HG02610 (cell line): ENCODE data around the gene ACSS1.
"Not testable (repeated sequence)": the region's sequence is repeated elsewhere in the genome, so short reads cannot be mapped to it uniquely, and the experiment has no call there.

Experiments used
- ATAC-seq: cut with Tn5 transposase; IDR thresholded peaks from one replicate; pipeline ENCODE4 v1.9.1; 2021; ENCODE audit warnings: mild to moderate bottlenecking, moderate library complexity; ENCODE audit not compliant: unreplicated experiment

Gene ACSS1

GRCh38 chr20:25015986-25016385 lies 42.0 kb downstream of the ACSS1 start:
- ATAC-seq, result no peak

GRCh38 chr20:25014816-25015215 lies 43.1 kb downstream of the ACSS1 start:
- no peak for ATAC-seq

GRCh38 chr20:25013478-25014380 lies 44.2 kb downstream of the ACSS1 start:
- ATAC-seq, result no peak

DNA sequence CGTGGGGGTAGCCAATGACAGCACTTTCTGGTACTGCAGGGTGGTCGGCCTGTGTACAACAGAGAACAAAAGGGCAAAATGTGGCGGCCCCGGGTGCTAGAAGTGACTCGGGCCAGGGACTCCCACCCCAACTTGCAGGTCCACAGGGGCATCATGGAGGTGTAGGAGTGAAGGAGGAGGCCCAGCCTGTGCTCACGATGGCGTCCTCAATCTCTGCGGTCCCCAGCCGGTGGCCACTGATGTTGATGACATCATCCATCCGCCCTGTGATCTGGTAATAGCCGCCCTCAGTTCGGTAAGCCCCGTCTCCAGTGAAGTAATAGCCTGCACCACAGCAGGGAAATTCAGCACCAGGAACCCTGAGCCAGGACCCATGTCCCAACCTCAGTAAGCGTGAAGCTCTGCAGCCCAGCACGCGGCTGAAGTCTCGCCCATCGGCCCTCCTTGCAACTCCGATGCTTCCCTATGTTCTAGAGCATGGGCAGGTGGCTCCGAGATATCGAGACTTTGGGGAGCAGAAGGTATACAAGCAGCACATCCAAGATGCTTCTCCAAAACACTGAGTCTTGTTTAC lies 45.2 kb downstream of the ACSS1 start:
- ATAC-seq, result no peak

- no peak for ATAC-seq
Observed at GRCh38 chr20:25011831-25012241, 46.1 kb downstream of the ACSS1 start.

DNA sequence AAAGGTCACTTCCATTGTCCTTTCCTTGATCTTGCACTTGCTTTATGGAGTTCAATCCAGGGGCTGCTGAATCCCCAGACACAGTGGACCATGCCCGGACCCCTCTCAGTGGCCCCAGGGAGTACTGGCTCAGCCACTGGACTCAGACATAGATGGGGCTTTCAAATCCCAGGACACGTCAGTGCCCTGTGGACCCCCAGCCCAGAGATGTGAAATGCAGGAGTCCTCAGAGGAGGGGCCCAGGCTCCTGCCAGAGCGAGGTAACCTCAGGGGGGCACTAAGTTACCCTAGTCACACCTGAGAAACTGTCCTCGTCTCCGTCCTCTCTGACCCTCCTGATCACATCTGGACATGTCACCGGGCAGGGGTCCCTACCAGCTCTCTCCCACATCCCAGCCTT lies 46.7 kb downstream of the ACSS1 start:
- no peak for ATAC-seq

DNA sequence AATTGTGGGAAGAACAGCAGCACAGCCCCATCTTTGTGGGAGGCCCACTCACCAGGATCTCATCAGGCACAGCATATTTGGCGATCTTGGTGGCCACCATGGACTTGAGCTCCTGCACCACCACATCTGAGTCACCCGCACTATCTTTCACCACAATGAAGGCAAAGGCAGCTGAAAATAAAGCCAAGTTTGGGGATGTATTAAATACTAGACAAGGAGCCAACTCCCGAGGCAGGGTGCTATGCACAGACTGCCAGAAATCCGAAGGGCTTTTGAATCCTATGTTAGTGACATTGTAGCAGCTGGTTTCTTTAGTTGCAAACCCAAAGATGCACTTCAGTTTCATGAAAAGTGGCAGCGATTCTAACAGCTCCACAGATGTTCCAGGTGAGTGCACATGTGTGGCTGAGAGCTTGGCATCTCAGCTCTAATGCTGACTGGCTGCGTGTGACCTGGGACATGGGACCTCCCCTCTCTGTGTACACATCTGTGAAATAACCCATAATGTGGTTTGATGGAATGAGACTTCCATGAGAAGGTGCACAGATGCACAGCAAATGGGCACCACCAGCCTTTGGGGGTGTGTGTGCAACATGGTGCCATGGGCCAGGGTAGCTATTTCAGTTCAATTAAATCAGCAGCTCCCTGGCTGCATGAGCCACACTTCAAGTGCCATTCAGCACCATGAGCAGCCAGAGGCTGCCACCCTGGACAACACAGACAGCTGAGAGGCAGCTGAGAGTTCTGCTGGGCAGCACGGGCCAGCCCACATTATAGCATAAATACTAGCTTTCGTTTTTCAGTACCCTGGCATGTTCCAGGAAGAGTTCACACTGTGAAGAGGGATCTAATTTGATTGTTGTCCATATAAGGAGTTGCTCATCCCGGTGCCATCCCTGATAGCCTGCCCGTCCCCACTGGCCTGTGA lies 48.5 kb downstream of the ACSS1 start:
- ATAC-seq, result no peak

DNA sequence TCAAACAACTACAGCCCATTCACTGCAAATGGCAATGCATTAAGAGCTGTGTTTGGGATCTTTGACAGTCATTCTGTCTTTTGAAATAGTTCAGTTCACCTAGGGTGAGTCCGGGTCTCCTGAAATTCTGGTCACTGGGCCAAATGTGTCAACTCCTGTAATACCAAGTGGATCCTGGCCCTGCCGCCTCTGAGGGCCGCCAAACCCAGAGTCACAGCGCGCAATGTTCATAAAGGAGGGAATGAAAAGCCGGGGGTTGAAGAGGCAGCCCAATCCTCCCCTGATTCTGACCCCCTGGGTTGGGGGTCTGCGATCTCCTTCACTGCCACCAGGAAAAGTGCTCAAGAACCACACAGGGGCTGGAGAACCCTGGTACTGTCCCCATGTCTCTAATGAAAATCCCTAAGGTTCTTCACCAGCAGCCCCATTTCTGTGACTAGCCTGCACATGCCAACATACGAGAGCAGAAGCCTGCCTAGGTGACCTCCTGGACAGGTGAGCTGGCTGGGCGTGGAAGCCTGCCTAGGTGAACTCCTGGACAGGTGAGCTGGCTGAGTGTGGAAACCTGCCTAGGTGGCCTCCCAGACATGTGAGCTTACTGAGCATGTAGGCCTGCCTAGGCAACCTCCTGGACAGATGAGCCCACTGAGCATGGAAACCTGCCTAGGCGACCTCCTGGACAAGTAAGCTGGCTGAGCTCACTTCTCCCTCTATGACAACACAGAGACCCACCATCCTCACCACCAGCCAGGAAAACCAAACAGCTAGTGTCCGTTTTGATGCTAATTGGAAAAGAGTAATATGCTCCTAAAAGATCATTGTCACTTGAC lies 49.3 kb downstream of the ACSS1 start:
- ATAC-seq, result no peak

- ATAC-seq, result no peak
Observed at GRCh38 chr20:25007491-25008305, 50.2 kb downstream of the ACSS1 start.

DNA sequence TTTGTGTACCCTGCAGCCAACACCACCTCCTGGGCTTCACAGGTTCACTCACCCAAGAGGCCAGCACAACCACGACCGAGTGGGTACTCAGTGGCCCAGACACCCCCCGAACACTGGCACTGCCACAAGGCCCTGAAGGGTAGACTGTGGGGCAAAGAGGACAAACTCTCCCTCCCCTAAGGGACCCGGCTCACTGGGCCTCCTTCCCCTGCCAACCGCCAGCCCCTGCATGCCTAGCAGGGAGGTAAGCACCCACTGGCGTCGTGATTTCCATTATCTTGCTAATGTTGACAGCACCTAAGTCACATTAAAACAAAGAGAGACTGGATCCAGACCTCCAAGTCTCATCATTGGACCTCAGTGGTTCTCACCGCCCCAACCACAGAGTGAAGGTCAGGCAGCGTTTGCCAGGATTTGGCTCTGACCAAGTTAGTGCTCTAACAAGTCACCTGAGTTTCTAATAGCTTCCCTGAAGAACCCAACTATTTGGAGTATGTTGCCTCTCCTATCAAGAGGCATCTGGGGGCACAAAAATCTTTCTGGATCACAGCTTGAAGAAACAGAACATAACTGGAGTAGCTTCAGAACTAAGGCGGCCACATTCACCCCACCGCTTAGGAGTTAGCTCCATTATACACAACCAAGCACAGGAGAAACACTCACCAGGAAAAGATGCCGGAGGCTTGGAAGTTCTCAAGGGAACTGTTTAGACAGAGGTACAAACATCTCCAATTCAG lies 51.3 kb downstream of the ACSS1 start:
- ATAC-seq, result no peak

GRCh38 chr20:25005661-25006060 lies 52.3 kb downstream of the ACSS1 start:
- ATAC-seq, result no peak

GRCh38 chr20:25005220-25005619 lies 52.7 kb downstream of the ACSS1 start:
- ATAC-seq, result no peak

GRCh38 chr20:25003002-25003401 lies 54.9 kb downstream of the ACSS1 start:
- ATAC-seq, result no peak

DNA sequence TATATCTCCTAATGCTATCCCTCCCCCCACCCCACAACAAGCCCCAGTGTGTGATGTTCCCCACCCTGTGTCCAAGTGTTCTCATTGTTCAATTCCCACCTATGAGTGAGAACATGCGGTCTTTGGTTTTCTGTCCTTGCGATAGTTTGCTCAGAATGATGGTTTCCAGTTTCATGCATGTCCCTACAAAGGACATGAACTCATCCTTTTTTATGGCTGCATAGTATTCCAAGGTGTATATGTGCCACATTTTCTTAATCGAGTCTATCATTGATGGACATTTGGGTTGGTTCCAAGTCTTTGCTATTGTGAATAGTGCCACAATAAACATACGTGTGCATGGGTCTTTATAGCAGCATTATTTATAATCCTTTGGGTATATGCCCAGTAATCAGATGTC lies 56.6 kb downstream of the ACSS1 start:
- ATAC-seq, result not testable (repeated sequence)

GRCh38 chr20:25000268-25000801 lies 57.6 kb downstream of the ACSS1 start:
- no peak for ATAC-seq

GRCh38 chr20:24999568-24999967 lies 58.4 kb downstream of the ACSS1 start:
- ATAC-seq, result no peak

- ATAC-seq, result no peak
Observed at GRCh38 chr20:24998631-24999445, 59.1 kb downstream of the ACSS1 start.

GRCh38 chr20:24998121-24998520 lies 59.8 kb downstream of the ACSS1 start:
- no peak for ATAC-seq
